Body of pancreas (tissue), 4 donors: ENCODE measurements around the gene PAWR. TPM values are rescaled to one million over a fixed set of nuclear protein-coding genes. Genes with fewer than 3 reads are reported as not detected.

Experiments used
- ATAC-seq: fragments of 150-250 bp; one replicate; pipeline ENCODE4 v1.9.1; 2016
- DNase-seq, 4 donors: peaks; one replicate each; pipeline ENCODE4 v3.0.0-alpha.2; 2019
- H3K27ac ChIP-seq, 4 donors: fragments of 200-600 bp; sonication (generic); 1 replicate in 3 of 4; 2 replicates in 1 of 4; pipeline versions ENCODE4 v1.5.1 to v1.6.1; 2016 to 2019; ENCODE audit warnings: mild to moderate bottlenecking in 1 of 4, mixed read lengths in 1 of 4, moderate library complexity in 1 of 4
- H3K27me3 ChIP-seq, 2 donors: fragments of 200-600 bp; sonication (generic); one replicate each; pipeline ENCODE4 v1.6.0; 2016; ENCODE audit warnings: mild to moderate bottlenecking in 1 of 2
- H3K36me3 ChIP-seq, 2 donors: fragments of 200-600 bp; sonication (generic); replicated peaks in 1 of 2; 2 replicates each; pipeline ENCODE4 v1.5.1; 2016; ENCODE audit warnings: low read depth in 2 of 2; ENCODE audit not compliant: insufficient read depth in 1 of 2
- H3K4me1 ChIP-seq: fragments of 200-600 bp; sonication (generic); one replicate; pipeline ENCODE4 v1.6.0; 2016
- H3K4me3 ChIP-seq, 2 donors: fragments of 200-600 bp; sonication (generic); 1 replicate in 1 of 2; 2 replicates in 1 of 2; pipeline ENCODE4 v1.5.1; 2016 to 2019
- H3K9me3 ChIP-seq, 3 donors: fragments of 200-600 bp; sonication (generic); 1 replicate in 2 of 3; 2 replicates in 1 of 3; pipeline ENCODE4 v1.5.1; 2016
- CTCF ChIP-seq, 7 experiments: fragments of 450-650 bp in 4 of 7; fragments of 200-600 bp in 3 of 7; sonication (generic) in 3 of 7; IDR thresholded peaks; one replicate each; pipeline ENCODE4 v1.5.1; 2016 to 2019; ENCODE audit warnings: antibody characterized with exemption in 7 of 7
- POLR2A ChIP-seq, 3 donors: fragments of 450-650 bp; IDR thresholded peaks; one replicate each; pipeline ENCODE4 v1.6.1; 2016; ENCODE audit warnings: antibody characterized with exemption in 3 of 3, mild to moderate bottlenecking in 2 of 3
- WGBS, 2 donors: methylation state at CpG; one replicate each; pipeline ENCODE4 v1.1.5; 2017; 5-methylcytosine and 5-hydroxymethylcytosine counted together
- intact Hi-C: fragments of 100-400 bp; cut with DNase I; formaldehyde crosslinking; loops from one replicate; pipeline ENCODE4 v1.15.1; 2023
- total RNA-seq, 2 donors: library from RNA; depleted of rRNA; stranded (reverse); fragments of >200 nt; gene quantifications; one replicate each; pipeline ENCODE4 v1.1.0, GENCODE V29; 2016

The PAWR gene
- total RNA-seq, 2 donors from 2014 or later = 19.8 to 49.0 TPM

GRCh38 chr12:79614730-79615129, 76.0 kb downstream of the PAWR start:
- H3K4me1 ChIP-seq = no peaks in the 10 kb centered on the region
- WGBS, 2 donors = 66 to 77% methylated on average over 3 of the region's 3 CpGs
- H3K27me3 ChIP-seq = no peaks in the 10 kb centered on the region
- no peak for TF ChIP-seq POLR2A (IDR thresholded peaks at IDR 0.05)
- TF ChIP-seq CTCF (IDR thresholded peaks at IDR 0.05) = no peak
- no peak overlapping the region for H3K27ac ChIP-seq
- H3K4me3 ChIP-seq = no peak overlapping the region
- DNase-seq (no peak), ATAC-seq (no peak)
- H3K9me3 ChIP-seq = peaks cover 0 to 3% (median 0%) of the 10 kb centered on the region in 3 donors
- intact Hi-C loops = no loop called here
- peaks cover 0 to under 1% of the 10 kb centered on the region in 2 donors for H3K36me3 ChIP-seq

- intact Hi-C loops = no loop called here
- WGBS, 2 donors = 79 to 88% methylated on average over 2 of the region's 2 CpGs
- Histone ChIP-seq H3K27me3 (no peaks in the 10 kb centered on the region), H3K4me1 (no peaks in the 10 kb centered on the region), H3K4me3 (no peak overlapping the region), H3K9me3 (no peaks in the 10 kb centered on the region), H3K36me3 (no peaks in the 10 kb centered on the region), H3K27ac (no peak overlapping the region)
- DNase-seq = no peak
- TF ChIP-seq CTCF (IDR thresholded peaks at IDR 0.05) = no peak
- no peak for TF ChIP-seq POLR2A (IDR thresholded peaks at IDR 0.05)
- no peak for ATAC-seq
These were observed 88.9 kb downstream of the PAWR start for GRCh38 chr12:79601908-79602307.

- intact Hi-C loops = no loop called here
- 87 to 89% methylated on average over 3 of the region's 3 CpGs for WGBS, 2 donors
These were observed 92.9 kb downstream of the PAWR start for GRCh38 chr12:79597910-79598309.

GRCh38 chr12:79596719-79597350, 93.9 kb downstream of the PAWR start:
- Histone ChIP-seq H3K4me1 (no peaks in the 10 kb centered on the region), H3K27me3 (no peaks in the 10 kb centered on the region), H3K27ac (no peak overlapping the region), H3K36me3 (no peaks in the 10 kb centered on the region), H3K4me3 (no peak overlapping the region), H3K9me3 (no peaks in the 10 kb centered on the region)
- no peak for TF ChIP-seq POLR2A (IDR thresholded peaks at IDR 0.05)
- TF ChIP-seq CTCF (IDR thresholded peaks at IDR 0.05) = no peak
- 71 to 88% methylated on average over 10 of the region's 10 CpGs for WGBS, 2 donors
- ATAC-seq (no peak), DNase-seq (no peak)
- intact Hi-C loops = no loop called here

More at GRCh38 chr12:79597910-79598309, 92.9 kb downstream of the PAWR start:
- Histone ChIP-seq H3K9me3 (no peaks in the 10 kb centered on the region), H3K4me1 (no peaks in the 10 kb centered on the region), H3K4me3 (no peak overlapping the region), H3K27ac (no peak overlapping the region), H3K36me3 (no peaks in the 10 kb centered on the region), H3K27me3 (no peaks in the 10 kb centered on the region)
- TF ChIP-seq POLR2A (IDR thresholded peaks at IDR 0.05) = no peak
- no peak for TF ChIP-seq CTCF (IDR thresholded peaks at IDR 0.05)
- DNase-seq = no peak
- no peak for ATAC-seq

- no peak for TF ChIP-seq CTCF (IDR thresholded peaks at IDR 0.05)
- no peak for TF ChIP-seq POLR2A (IDR thresholded peaks at IDR 0.05)
- intact Hi-C loops = no loop called here
- ATAC-seq = no peak
- Histone ChIP-seq H3K4me3 (no peak overlapping the region), H3K27ac (no peak overlapping the region), H3K9me3 (no peaks in the 10 kb centered on the region), H3K27me3 (no peaks in the 10 kb centered on the region), H3K36me3 (no peaks in the 10 kb centered on the region), H3K4me1 (no peaks in the 10 kb centered on the region)
- no peak for DNase-seq
- 87 to 93% methylated on average over 4 of the region's 4 CpGs for WGBS, 2 donors
These were observed 95.5 kb downstream of the PAWR start for GRCh38 chr12:79595273-79595672.
